ENCODE results near the gene UCN3.

The UCN3 gene

DNA sequence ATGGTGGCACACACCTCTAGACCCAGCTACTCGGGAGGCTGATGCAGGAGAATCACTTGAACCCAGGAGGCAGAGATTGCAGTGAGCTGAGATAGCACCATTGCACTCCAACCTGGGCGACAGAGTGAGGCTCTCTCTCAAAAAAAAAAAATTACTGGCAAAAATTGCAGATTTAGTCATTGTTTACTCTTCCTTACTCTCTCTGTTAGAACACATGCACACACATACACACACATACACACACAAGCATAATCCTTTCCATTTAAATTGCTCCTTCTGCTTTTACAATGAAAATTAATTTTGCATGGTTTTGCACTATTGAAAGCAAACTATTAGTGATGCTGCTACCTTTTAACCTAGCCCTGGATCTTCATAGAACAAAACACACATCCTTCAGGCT, 15.4 kb upstream of the UCN3 start:
- no peak for DNase-seq (ENCODE audit: low spot score)
- no peak overlapping the region for H3K4me3 ChIP-seq
- TF ChIP-seq, protein P1, sequence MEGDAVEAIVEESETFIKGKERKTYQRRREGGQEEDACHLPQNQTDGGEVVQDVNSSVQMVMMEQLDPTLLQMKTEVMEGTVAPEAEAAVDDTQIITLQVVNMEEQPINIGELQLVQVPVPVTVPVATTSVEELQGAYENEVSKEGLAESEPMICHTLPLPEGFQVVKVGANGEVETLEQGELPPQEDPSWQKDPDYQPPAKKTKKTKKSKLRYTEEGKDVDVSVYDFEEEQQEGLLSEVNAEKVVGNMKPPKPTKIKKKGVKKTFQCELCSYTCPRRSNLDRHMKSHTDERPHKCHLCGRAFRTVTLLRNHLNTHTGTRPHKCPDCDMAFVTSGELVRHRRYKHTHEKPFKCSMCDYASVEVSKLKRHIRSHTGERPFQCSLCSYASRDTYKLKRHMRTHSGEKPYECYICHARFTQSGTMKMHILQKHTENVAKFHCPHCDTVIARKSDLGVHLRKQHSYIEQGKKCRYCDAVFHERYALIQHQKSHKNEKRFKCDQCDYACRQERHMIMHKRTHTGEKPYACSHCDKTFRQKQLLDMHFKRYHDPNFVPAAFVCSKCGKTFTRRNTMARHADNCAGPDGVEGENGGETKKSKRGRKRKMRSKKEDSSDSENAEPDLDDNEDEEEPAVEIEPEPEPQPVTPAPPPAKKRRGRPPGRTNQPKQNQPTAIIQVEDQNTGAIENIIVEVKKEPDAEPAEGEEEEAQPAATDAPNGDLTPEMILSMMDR (IDR thresholded peaks at IDR 0.05), result no peak
- H3K27ac ChIP-seq, result no peak overlapping the region

DNA sequence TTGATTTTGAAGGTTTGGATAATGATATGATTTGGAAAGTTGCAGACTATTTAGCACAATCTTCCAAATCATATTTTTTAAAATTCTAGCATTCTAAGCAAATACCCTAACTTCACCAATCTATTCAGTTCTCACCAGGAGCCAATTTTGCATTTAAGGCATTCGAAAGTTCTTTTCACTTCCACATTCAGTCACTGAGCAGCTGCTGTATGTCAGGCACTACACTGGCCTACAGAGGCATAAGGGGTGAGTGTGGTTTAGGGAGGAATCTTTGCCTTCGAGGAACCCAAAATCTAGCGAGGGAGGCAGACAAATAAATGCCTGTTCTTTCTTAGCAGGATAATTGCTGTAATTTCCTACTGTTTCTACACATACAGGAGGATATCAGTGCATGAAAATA, 10.7 kb upstream of the UCN3 start:
- H3K4me3 ChIP-seq, result no peak overlapping the region
- TF ChIP-seq, protein P1 (IDR thresholded peaks at IDR 0.05), result no peak
- H3K27ac ChIP-seq, result no peak overlapping the region
- no peak for DNase-seq (ENCODE audit: low spot score)

DNA sequence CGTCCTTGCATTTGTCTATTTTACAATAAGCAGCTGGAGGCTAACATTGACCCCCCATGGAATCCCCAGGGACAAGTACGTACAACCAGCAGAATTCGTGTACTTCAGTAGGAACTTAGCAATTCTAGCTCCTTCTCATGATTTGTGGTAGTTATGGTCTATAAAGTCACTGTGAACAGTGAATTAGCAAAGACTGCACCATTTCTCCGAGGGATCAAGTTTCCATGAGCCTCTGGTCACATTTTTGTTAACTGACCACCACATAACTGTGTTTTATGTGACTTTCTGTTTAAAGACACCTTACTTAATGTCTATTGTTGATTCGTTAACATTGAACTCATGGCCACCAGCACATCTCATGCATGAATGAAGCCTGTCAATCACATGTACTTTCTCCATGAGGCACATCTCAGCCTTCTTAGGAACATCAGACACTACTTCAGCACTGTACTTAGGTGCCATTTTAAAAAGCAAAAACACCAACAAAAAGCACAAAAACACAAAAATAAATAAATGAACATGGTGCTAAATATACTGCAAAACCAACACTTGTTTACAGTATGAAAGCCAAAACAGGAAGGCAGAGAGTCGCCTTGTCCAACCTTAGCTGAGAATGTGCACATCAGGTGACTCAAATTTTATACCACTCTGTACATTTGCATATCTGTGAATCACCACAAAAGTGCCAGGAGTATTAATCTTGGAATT, 9.0 kb upstream of the UCN3 start:
- DNase-seq (ENCODE audit: low spot score), result no peak
- TF ChIP-seq, protein P1 (IDR thresholded peaks at IDR 0.05), result no peak
- no peak overlapping the region for H3K4me3 ChIP-seq
- H3K27ac ChIP-seq, result no peak overlapping the region

DNA sequence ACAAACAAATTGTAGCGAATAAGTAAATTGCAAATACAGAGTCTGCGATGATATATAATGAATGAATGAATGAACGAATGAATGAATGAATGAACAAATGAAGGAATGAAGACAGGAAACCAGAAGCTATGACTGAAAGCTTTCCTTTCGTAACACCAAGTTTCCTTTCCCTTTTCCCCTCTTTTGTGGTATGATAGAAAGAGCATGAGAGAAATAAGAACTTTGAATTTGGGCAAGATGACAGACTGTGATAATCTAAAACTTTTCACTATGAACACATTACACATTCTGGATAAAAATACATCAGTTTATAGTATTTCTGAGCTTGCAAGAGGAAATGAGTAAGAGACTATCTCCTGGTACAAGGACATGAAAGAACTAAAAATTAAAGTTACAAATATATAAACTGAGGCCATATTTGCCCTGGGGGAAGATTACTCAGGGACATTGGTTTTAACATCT, 8.4 kb upstream of the UCN3 start:
- Histone ChIP-seq H3K27ac (no peak overlapping the region), H3K4me3 (no peak overlapping the region)
- TF ChIP-seq, protein P1 (IDR thresholded peaks at IDR 0.05), result no peak
- no peak for DNase-seq (ENCODE audit: low spot score)

DNA sequence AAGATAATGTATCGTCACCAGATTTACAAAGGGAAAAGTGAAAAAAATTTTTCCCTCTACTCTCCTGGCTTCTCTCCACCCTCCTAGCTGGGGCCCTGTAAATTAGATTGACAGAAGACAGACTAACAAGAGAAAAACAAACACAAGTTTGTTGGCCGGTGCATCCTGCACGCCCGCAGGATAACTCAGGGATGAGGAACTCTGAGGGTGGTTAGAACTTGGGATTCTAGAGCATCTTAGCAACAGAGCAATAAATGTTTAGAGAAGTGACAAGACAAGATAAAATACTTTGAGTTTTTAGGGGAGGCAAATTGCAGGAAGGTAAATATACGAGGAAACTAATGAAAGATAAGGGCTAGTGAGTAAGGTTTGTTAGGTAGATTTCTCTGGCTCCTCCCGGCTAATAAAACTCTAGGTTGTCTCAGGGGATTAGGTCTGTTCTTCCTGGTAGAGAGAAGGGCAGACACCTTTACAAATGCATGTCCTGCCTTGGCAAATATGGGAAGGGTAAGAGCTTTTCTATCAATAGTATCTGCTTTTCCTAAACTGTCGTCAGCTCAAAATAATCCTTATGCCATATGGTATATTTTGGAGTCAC, 4.3 kb upstream of the UCN3 start:
- TF ChIP-seq, protein P1 (IDR thresholded peaks at IDR 0.05), result no peak
- Histone ChIP-seq H3K27ac (no peak overlapping the region), H3K4me3 (no peak overlapping the region)
- DNase-seq (ENCODE audit: low spot score), result no peak

DNA sequence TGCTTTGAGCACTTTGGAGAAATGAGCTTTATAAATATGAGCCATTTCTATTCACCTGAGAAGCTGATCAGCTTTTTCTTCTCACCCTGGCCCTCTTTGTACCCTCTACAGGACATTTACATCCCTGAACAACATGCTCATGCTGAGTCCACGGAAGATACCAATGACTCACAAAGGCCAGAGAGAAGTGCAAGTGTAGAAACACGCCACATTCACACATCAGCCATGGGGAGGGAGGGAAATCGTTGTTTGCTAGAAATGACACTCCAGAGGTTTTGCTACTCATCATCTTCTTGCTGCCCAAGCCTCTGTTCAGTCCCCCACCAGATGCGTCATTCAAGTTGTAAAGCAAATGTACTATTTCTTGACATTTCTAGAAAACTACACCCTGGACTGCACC, 2.8 kb upstream of the UCN3 start:
- Histone ChIP-seq H3K27ac (no peak overlapping the region), H3K4me3 (no peak overlapping the region)
- TF ChIP-seq, protein P1 (IDR thresholded peaks at IDR 0.05), result no peak
- no peak for DNase-seq (ENCODE audit: low spot score)

DNA sequence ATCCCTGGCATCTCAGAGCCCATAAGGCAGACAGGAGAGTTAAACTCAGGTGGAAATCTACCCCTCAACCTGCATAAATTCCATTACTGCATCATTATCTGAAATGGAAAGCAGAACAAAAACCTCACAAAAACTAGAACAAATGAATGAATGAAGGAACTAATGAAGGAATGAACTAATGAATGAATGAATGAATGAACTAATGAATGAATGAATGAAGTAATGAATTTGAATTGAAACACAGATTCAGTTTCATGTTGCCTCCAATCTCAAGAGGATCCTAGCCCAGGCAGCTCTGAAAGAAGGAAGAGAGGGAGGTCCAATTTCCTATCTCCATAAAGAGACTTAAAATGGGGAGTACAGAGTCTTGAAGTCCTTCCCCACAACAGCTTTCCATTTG, 1.9 kb upstream of the UCN3 start:
- no peak for DNase-seq (ENCODE audit: low spot score)
- TF ChIP-seq, protein P1 (IDR thresholded peaks at IDR 0.05), result no peak
- H3K4me3 ChIP-seq, result no peak overlapping the region

More for the DNA sequence above, 1.9 kb upstream of the UCN3 start:
- no peak overlapping the region for H3K27ac ChIP-seq

Measured in coronary artery (tissue), 2 donors.